ENCODE measurements around the gene LTB4R2.

GRCh38 chr14:24360281-24360680 lies 50.3 kb downstream of the LTB4R2 start:
- TF ChIP-seq, protein P1, sequence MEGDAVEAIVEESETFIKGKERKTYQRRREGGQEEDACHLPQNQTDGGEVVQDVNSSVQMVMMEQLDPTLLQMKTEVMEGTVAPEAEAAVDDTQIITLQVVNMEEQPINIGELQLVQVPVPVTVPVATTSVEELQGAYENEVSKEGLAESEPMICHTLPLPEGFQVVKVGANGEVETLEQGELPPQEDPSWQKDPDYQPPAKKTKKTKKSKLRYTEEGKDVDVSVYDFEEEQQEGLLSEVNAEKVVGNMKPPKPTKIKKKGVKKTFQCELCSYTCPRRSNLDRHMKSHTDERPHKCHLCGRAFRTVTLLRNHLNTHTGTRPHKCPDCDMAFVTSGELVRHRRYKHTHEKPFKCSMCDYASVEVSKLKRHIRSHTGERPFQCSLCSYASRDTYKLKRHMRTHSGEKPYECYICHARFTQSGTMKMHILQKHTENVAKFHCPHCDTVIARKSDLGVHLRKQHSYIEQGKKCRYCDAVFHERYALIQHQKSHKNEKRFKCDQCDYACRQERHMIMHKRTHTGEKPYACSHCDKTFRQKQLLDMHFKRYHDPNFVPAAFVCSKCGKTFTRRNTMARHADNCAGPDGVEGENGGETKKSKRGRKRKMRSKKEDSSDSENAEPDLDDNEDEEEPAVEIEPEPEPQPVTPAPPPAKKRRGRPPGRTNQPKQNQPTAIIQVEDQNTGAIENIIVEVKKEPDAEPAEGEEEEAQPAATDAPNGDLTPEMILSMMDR (IDR thresholded peaks at IDR 0.05; ENCODE audit: low read length) = no peak
- no peak for TF ChIP-seq EZH2 (optimal IDR thresholded peaks at IDR 0.05; ENCODE audit: low read depth, low read length)

Measured in MM.1S (cell line).